Spleen (tissue), 11 donors: Measurements from ENCODE around the gene KANSL3. TPM values are rescaled to one million over a fixed set of nuclear protein-coding genes. Genes with fewer than 3 reads are reported as not detected.
"Not testable (repeated sequence)": the region's sequence is repeated elsewhere in the genome, so short reads cannot be mapped to it uniquely, and the experiment has no call there.

Experiments used
- DNase-seq: peaks from one replicate; pipeline ENCODE4 v3.0.0-alpha.2; 2020
- H3K27ac ChIP-seq, 8 donors: fragments of 200-600 bp; sonication (generic) in 7 of 8; 1 replicate in 4 of 8; 2 replicates in 4 of 8; pipeline versions ENCODE4 v1.5.0 to v1.8.0; 2016 to 2021; ENCODE audit warnings: inconsistent platforms in 4 of 8, mild to moderate bottlenecking in 4 of 8, moderate library complexity in 1 of 8
- H3K27me3 ChIP-seq, 7 donors: fragments of 200-600 bp; sonication (generic) in 6 of 7; replicated peaks in 1 of 7; 1 replicate in 4 of 7; 2 replicates in 3 of 7; pipeline versions ENCODE4 v1.5.0 to v1.8.0; 2016 to 2021; ENCODE audit warnings: inconsistent platforms in 3 of 7, mild to moderate bottlenecking in 1 of 7
- H3K36me3 ChIP-seq, 6 donors: fragments of 200-600 bp; sonication (generic) in 5 of 6; 1 replicate in 4 of 6; 2 replicates in 2 of 6; pipeline versions ENCODE4 v1.5.0 to v1.8.0; 2016 to 2021; ENCODE audit warnings: inconsistent platforms in 2 of 6
- H3K4me1 ChIP-seq, 6 donors: fragments of 200-600 bp; sonication (generic) in 5 of 6; 1 replicate in 3 of 6; 2 replicates in 3 of 6; pipeline versions ENCODE4 v1.5.0 to v1.8.0; 2016 to 2021; ENCODE audit warnings: inconsistent platforms in 3 of 6
- H3K4me3 ChIP-seq, 8 donors: fragments of 200-600 bp; sonication (generic) in 7 of 8; 1 replicate in 4 of 8; 2 replicates in 4 of 8; pipeline versions ENCODE4 v1.5.0 to v1.8.0; 2016 to 2021; ENCODE audit warnings: inconsistent platforms in 4 of 8, mild to moderate bottlenecking in 4 of 8, moderate library complexity in 2 of 8
- H3K9me3 ChIP-seq, 8 donors: fragments of 200-600 bp; sonication (generic) in 7 of 8; 1 replicate in 4 of 8; 2 replicates in 4 of 8; pipeline versions ENCODE4 v1.5.0 to v1.8.0; 2016 to 2021; ENCODE audit warnings: inconsistent platforms in 4 of 8
- CTCF ChIP-seq, 11 experiments: fragments of 200-600 bp in 7 of 11; fragments of 450-650 bp in 4 of 11; sonication (generic) in 4 of 11; IDR thresholded peaks in 8 of 11; conservative IDR thresholded peaks in 3 of 11; 1 replicate in 7 of 11; 2 replicates in 4 of 11; pipeline versions ENCODE4 v1.4.0 to v1.8.0; 2016 to 2021; ENCODE audit warnings: antibody characterized with exemption in 11 of 11, inconsistent platforms in 4 of 11, mild to moderate bottlenecking in 1 of 11
- POLR2A ChIP-seq, 3 donors: fragments of 450-650 bp; IDR thresholded peaks; one replicate each; pipeline ENCODE4 v1.5.1; 2017; ENCODE audit warnings: antibody characterized with exemption in 3 of 3, mild to moderate bottlenecking in 1 of 3
- POLR2AphosphoS5 ChIP-seq, 3 donors: sonication (generic); formaldehyde crosslinking; IDR thresholded peaks; one replicate each; pipeline ENCODE4 v1.5.1; 2017; ENCODE audit warnings: antibody characterized with exemption in 3 of 3
- WGBS, 5 donors: extraction: QIAGEN DNeasy Blood & Tissue Kit in 3 of 5; methylation state at CpG; one replicate each; pipeline versions ENCODE4 v1.1.5 to v1.1.7; 2013 to 2018; 5-methylcytosine and 5-hydroxymethylcytosine counted together
- intact Hi-C: fragments of 100-400 bp; cut with DNase I; formaldehyde crosslinking; loops from one replicate; pipeline ENCODE4 v1.15.0; 2023; ENCODE audit warnings: low total_unique reads
- polyA plus RNA-seq, 3 donors: library from polyadenylated mRNA; stranded (reverse); fragments of 200-250 nt; gene quantifications; one replicate each; pipeline ENCODE4 v1.2.1, GENCODE V29; 2013
- total RNA-seq, 7 donors: library from RNA; depleted of rRNA in 3 of 7; stranded (reverse); fragments of >200 nt in 3 of 7; fragmentation: NEBNext Ultra II Directional in 4 of 7; extraction: Animal tissue kit (Norgen Biotek cat#: 25700) in 4 of 7; gene quantifications; one replicate each; pipeline versions ENCODE4 v1.1.0 to v1.2.1, GENCODE V29; 2016 to 2021
- donor health status: healthy with polysubstance abuse.
- donor health status: DM: no; HTN: no; CAD: no; lungs with moderate emphysema.
- donor health status: DM: no; HTN: no; CAD: no.
- donor health status: Bipolar disorder and iron deficiency.
- donor health status: healthy.
- donor health status: DM: no; HTN: no; CAD: no.
- donor health status: DM: yes; HTN: yes; CAD: no.

The KANSL3 gene
- total and polyA plus RNA-seq, 10 donors: 10.3 to 59.6 (median 48.6) TPM

GRCh38 chr2:96558485-96558884 lies 79.6 kb downstream of the KANSL3 start:
- Histone ChIP-seq H3K4me3 (no peak overlapping the region), H3K27me3 (no peaks in the 10 kb centered on the region), H3K4me1 (peaks cover 11 to 15% (median 12%) of the 10 kb centered on the region in 6 donors), H3K36me3 (peaks cover 0 to 2% (median 0%) of the 10 kb centered on the region in 6 donors), H3K9me3 (peaks cover 0 to 3% (median 0%) of the 10 kb centered on the region in 8 donors), H3K27ac (no peak overlapping the region)
- no peak for DNase-seq
- WGBS, 5 donors: 87 to 91% (median 89%) methylated on average over 8 of the region's 8 CpGs
- TF ChIP-seq POLR2AphosphoS5 (IDR thresholded peaks at IDR 0.05) (no peak), CTCF (IDR thresholded peaks at IDR 0.05 in 8 of 11, conservative IDR thresholded peaks at IDR 0.05 in 3 of 11) (no peak), POLR2A (IDR thresholded peaks at IDR 0.05) (no peak)
- intact Hi-C loops: no loop called here

- no peak for DNase-seq
- Histone ChIP-seq H3K27ac (no peak overlapping the region), H3K4me3 (no peak overlapping the region), H3K36me3 (peaks cover 0 to 6% (median 2%) of the 10 kb centered on the region in 6 donors), H3K9me3 (peaks cover 0 to 3% (median 0%) of the 10 kb centered on the region in 8 donors), H3K27me3 (no peaks in the 10 kb centered on the region), H3K4me1 (peaks cover 11 to 19% (median 13%) of the 10 kb centered on the region in 6 donors)
- intact Hi-C loops: no loop called here
- WGBS, 5 donors: 82 to 89% (median 89%) methylated on average over 6 of the region's 6 CpGs
- no peak for TF ChIP-seq POLR2A (IDR thresholded peaks at IDR 0.05)
- TF ChIP-seq POLR2AphosphoS5 (IDR thresholded peaks at IDR 0.05): no peak
- TF ChIP-seq CTCF (IDR thresholded peaks at IDR 0.05 in 8 of 11, conservative IDR thresholded peaks at IDR 0.05 in 3 of 11): no peak
These were observed 80.1 kb downstream of the KANSL3 start for GRCh38 chr2:96558061-96558460.

- 75 to 94% (median 88%) methylated on average over 6 of the region's 6 CpGs for whole genome bisulfite sequencing, 5 donors
- Histone ChIP-seq H3K36me3 (peaks cover 0 to 13% (median 6%) of the 10 kb centered on the region in 6 donors), H3K4me1 (peaks cover 11 to 25% (median 13%) of the 10 kb centered on the region in 6 donors)
- H3K27me3 ChIP-seq, intact Hi-C loops, H3K9me3 ChIP-seq, H3K27ac ChIP-seq, DNase-seq, H3K4me3 ChIP-seq: not testable (repeated sequence)
These were observed 80.7 kb downstream of the KANSL3 start for GRCh38 chr2:96557421-96557820.

- WGBS, 5 donors: 68 to 84% (median 82%) methylated on average over 16 of the region's 16 CpGs
- Histone ChIP-seq H3K9me3 (no peaks in the 10 kb centered on the region), H3K4me3 (no peak overlapping the region), H3K36me3 (peaks cover 0 to 20% (median 14%) of the 10 kb centered on the region in 6 donors), H3K27ac (no peak overlapping the region), H3K4me1 (peaks cover 11 to 25% (median 13%) of the 10 kb centered on the region in 6 donors), H3K27me3 (no peaks in the 10 kb centered on the region)
- no peak for TF ChIP-seq CTCF (IDR thresholded peaks at IDR 0.05 in 8 of 11, conservative IDR thresholded peaks at IDR 0.05 in 3 of 11)
- TF ChIP-seq POLR2AphosphoS5 (IDR thresholded peaks at IDR 0.05): no peak
- no peak for TF ChIP-seq POLR2A (IDR thresholded peaks at IDR 0.05)
- DNase-seq: no peak
- intact Hi-C loops: no loop called here
These were observed 81.4 kb downstream of the KANSL3 start for GRCh38 chr2:96556441-96557330.
